Measurements from ENCODE around the gene PAPSS1.

GRCh38 chr4:107711831-107712230 is 8.2 kb downstream of the PAPSS1 start:
- TF ChIP-seq GATA3 (IDR thresholded peaks at IDR 0.05; ENCODE audit: low read depth, low read length) (no peak), GATA2 (IDR thresholded peaks at IDR 0.05; ENCODE audit: low read depth, low read length) (no peak)
